ENCODE results near the gene NACC2.

Gene NACC2

GRCh38 chr9:136095070-136096058 is at the start of gene NACC2:
Gene NACC2 (minus strand): TSS chr9:136095289. CDS start chr9:136050521, 44,768 bp downstream.
- DNase-seq, result peak; percentile 59

- DNase-seq, result no peak
Observed at GRCh38 chr9:136144450-136144849, 49.4 kb upstream of the NACC2 start.

DNA sequence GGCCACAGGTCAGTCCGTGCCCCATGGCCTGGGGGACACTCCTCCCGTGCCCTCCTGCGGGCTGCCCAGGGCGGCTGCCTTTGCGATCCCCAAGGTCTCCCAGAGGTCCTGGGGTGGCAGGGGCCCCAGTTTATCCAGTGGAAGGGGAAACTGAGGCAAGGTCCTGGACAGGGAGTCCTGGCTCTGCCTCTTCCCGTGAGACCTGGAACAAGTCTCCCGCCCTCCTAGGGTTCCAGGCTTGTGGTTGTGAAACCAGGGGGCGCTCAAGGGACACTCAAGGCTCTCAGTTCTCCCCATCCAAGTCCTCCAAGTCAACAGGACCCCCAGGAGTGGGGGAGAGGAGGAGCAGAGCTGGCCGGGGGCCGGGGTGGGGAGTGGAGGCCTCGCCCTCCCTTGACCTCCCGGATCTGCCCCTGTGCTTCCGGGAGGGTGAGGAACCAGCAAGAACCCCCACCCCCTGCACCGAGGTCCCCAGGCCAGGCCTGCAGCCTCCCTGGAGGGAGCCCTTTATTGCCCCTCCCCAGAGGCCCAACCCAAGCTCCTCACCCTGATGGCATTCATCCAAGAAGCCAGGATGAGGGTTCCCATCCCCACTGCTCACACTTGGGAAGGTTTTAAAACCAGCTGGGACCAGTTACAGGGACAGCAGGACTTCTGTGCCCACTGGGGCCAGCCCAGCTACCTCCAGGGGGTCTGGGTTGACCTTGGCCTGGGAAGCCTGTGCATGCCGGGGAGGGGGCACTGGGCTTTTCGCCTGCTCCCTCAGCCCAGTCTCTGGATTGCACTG is 48.3 kb upstream of the NACC2 start:
- no peak for DNase-seq

DNA sequence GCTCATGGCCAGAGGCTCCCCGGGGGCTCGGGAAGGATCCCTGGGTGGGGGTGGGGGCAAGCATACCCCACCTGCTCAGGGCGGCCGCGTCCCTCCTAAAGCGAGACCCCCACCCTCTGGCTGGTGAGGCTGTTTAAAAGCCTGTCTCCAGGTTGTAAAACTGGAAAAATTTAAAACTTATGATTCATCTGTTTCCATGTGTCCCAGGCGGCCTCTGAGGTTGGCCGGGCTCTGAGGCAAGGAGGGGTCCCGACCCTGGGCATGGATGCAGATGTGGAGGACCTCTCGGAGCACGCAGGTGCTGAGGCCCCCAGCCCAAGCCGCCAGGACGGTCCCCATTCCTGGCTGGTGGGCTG is 47.7 kb upstream of the NACC2 start:
- no peak for DNase-seq

DNA sequence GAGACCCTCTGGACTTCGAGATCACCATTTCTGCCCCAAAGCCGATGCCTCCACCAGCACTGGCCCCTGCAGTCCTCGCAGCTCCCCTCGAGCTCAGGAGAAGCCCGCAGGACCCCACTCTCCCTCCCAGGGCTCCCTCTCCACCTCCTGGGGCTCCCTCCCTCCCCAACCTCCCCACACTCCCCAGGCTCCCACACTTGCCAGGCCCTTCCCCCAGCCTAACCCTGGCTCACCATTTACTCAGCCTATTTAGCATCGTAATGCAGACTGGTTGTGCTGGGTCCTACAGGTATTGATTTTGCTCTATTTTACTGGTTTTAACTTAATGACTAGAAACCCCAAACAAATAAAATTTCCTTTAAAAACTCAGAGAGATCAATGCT is 47.3 kb upstream of the NACC2 start:
- DNase-seq, result no peak

GRCh38 chr9:136141682-136142413 is 46.8 kb upstream of the NACC2 start:
- DNase-seq, result no peak

GRCh38 chr9:136140966-136141365 is 45.9 kb upstream of the NACC2 start:
- no peak for DNase-seq

- DNase-seq, result no peak
Observed at GRCh38 chr9:136140046-136140445, 45.0 kb upstream of the NACC2 start.

DNA sequence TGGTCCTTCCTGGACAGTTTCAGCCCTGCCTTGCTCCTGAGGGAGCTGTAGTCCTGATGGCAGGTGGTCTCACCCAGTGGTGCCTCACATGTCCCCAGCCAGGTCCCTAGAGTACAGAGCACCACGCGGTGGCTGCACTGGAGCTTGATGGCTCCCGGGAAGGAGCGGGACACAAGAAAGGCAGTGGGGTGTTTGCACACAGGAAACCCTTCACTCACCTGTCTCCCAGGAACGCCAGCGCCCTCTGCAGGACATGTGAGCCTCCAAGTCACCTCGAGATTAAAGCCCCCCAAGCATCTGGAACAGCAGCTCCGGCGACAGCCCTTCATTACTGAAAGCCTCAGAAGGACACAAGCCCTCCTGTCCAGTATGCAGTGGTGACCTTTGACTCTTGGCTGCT is 43.5 kb upstream of the NACC2 start:
- no peak for DNase-seq

DNA sequence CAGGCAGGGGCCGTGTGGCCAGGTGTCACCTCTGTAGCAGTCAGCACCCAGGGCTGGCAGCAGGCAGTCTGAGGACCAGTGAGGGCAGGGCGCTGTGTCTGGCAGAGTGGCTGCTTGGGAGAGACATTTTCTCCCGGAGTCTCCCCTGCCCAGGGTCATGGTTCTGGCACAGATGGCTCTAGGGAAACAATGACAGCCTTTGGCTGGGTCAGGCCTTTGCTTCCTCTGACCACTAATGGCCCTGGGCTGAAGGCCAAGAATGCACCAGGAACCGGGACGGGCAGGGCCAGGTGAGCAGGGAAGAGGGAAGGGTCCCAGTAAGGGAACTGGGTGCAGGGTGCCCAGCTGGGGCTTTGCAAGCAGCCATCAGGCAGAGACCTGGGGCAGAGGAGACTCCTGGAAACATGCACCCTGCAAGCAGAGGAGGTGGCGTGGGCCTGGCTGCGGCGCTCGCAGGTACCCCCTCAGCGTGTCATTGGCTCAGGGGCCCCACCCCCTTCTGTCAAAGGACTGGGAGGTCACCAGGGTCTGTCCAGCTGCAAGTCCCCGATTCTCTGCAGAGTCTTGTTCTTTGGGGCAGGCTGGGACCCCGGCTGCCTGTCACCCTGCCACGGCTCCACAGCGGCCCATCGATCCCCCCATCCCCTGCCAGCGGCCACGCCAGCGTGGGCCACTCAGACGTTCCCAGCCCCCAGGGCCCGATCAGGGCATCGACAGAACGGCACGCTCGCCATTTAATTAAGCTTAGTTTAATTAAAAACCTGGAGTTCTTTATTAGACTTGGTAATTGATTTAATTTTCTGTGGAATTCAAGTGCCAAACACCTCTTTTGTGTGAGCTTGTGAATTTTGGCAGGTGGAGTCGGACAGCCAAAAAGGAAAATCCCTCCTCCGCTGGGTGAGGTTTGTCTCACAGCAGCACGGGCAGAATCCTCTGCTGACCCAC is 42.5 kb upstream of the NACC2 start:
- DNase-seq, result no peak

DNA sequence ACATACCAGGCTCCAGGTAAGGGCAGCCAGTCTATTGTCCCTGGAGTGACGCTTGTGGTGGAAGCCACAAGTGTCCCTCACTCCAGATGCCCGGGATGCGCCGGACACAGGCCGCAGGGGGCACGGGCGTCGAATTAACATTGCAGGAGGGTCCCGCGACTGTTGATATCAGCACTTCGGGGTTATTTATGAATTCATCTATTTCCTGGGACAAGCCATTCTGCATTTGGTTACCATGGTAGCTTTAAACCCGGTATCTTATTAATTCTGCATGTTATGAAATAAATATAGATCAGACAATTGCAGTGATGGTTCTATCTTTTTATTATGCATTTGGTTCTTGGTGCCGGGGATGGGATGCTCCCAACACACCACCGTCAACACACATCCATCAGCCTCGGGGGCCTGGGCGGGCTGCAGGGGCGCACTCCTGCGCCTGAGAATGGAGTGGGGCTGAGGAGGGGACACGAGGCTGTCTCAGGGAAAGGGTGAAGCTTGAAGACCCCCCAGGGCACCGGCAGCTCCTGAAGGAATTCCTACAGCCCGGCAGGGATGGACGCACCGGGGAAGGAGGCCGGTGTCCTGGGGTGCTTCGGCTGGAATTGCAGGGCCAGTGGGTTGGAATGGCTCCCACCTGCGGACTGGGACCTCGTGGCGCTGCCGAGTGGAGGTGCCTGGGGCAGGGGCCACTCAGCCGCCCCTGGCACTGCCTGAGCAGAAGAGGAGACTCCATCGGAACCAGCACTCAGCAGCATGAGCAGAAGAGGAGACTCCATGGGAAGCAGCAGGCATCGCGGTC is 41.2 kb upstream of the NACC2 start:
- no peak for DNase-seq

GRCh38 chr9:136135326-136136126 is 40.4 kb upstream of the NACC2 start:
- no peak for DNase-seq

GRCh38 chr9:136133959-136134484 is 38.9 kb upstream of the NACC2 start:
- no peak for DNase-seq

- DNase-seq, result no peak
Observed at GRCh38 chr9:136133191-136133958, 38.3 kb upstream of the NACC2 start.

DNA sequence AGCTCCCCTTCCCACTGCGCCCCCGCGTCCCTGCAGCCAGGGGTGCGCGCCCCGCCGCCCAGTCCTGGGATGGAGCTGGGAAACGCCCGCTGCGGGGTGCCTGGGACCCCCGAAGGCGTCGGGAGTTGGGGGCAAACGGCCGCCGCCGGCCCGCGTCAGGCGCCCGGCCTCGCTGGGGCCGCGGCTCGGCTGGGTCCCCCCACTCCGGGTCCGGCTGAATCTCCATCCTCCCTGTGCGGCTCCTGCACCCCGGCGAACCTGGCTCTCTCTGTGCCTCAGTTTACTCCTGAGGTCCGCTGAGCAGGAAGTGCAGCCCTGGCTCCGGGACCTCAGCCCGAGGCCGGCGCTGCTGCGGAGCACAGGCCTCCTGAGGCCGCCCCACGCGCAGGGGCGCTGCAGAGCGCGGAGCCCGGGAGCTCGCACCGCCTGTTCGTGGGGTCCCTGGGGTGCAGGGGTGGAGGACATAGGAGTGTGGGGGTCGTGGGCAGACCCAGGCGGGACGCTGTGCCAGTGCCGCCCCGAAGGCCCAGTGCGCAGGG is 37.5 kb upstream of the NACC2 start:
- no peak for DNase-seq

DNA sequence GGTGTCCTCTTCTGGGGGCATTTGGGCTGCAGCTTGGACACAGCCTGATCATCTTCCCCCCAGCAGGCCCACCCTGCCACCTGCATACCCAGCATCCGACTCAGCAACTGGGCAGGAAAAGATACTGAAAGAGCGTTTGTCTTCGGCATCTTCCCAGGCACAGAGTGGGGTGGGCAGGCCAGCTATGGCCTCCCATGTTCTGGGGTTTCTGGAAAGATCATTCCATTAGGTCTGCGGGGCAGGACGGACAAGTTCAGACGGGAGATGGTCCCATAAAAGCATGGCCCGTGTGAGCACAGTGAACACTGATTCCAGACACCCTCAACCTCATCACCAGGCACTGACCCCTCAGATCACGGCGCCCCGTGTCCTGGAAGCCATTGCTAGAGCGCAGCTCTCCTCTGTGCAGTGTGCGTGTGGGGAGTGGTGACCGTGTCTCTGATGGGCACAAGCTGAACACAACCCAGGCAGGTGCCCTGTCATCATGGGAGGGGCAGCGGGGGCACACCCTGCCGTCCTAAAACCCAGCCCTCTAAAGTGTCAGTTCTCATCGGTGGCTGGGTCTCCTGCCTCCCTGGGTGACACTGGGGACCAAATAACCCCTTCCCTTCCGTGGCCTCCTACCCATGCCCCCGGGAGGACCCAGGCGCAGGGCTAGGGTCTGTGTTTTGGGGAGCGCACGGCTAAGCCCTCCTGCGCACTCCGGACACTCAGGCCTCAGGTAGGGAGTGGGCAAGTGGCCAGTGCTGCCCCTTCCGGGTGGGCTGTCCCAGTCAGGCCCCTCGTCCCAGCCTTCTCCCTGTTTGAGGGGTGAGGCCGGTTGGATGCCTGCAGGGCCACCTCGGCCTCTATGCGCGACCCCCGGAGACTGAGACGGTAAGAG is 36.8 kb upstream of the NACC2 start:
- no peak for DNase-seq

DNA sequence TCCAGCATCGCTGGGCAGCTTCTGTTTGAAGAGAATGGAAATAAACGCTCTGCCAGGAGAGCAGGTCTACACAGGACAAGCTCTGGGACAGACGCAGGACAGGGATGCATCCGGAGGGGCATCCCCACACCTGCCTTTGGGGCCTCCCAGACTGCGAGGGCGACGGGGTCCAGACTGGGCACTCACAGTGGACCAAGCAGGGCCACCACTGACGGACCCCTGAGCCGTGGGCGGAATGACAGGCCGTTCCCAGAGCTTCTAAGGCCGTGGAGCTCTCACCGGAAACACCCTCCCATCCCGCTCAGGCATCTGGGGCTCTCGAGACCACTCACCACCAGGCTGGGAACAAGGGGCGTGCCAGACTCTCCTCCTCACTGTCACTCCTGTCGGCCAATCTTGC is 34.1 kb upstream of the NACC2 start:
- DNase-seq, result no peak

GRCh38 chr9:136128436-136128835 is 33.3 kb upstream of the NACC2 start:
- DNase-seq, result no peak
